Measurements from ENCODE around the gene METTL25B.

GRCh38 chr1:156703336-156703735, 24.9 kb upstream of the METTL25B start:
- TF ChIP-seq POLR2AphosphoS5 (IDR thresholded peaks at IDR 0.05; ENCODE audit: insufficient read depth, low read depth, low read length): no peak
- no peak for TF ChIP-seq POLR2A (IDR thresholded peaks at IDR 0.05; ENCODE audit: low read depth, low read length)
- TF ChIP-seq, protein P1, sequence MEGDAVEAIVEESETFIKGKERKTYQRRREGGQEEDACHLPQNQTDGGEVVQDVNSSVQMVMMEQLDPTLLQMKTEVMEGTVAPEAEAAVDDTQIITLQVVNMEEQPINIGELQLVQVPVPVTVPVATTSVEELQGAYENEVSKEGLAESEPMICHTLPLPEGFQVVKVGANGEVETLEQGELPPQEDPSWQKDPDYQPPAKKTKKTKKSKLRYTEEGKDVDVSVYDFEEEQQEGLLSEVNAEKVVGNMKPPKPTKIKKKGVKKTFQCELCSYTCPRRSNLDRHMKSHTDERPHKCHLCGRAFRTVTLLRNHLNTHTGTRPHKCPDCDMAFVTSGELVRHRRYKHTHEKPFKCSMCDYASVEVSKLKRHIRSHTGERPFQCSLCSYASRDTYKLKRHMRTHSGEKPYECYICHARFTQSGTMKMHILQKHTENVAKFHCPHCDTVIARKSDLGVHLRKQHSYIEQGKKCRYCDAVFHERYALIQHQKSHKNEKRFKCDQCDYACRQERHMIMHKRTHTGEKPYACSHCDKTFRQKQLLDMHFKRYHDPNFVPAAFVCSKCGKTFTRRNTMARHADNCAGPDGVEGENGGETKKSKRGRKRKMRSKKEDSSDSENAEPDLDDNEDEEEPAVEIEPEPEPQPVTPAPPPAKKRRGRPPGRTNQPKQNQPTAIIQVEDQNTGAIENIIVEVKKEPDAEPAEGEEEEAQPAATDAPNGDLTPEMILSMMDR (IDR thresholded peaks at IDR 0.05; ENCODE audit: extremely low read depth in 1 of 2, insufficient read depth in 1 of 2, low read depth in 1 of 2, low read length in 2 of 2): no peak
- no peak for TF ChIP-seq MAX (IDR thresholded peaks at IDR 0.05; ENCODE audit: insufficient read depth, insufficient read length)
- TF ChIP-seq GATA2 (IDR thresholded peaks at IDR 0.05; ENCODE audit: insufficient read depth, insufficient read length, low read depth, low read length): no peak
- TF ChIP-seq EZH2 (IDR thresholded peaks at IDR 0.05; ENCODE audit: borderline replicate concordance, low read depth, low read length, severe bottlenecking): no peak
- TF ChIP-seq JUN (IDR thresholded peaks at IDR 0.05; ENCODE audit: borderline replicate concordance, insufficient read depth, insufficient read length, low read depth): no peak

All from endothelial cell of umbilical vein (primary cell).